AG04450 (cell line): Measurements from ENCODE around the gene HECTD4. TPM values are rescaled to one million over a fixed set of nuclear protein-coding genes. Genes with fewer than 3 reads are reported as not detected.

Experiments
- CTCF ChIA-PET: fragments of 300-600, 350-600 bp; formaldehyde crosslinking; extraction: SDS; loops from one replicate; lab custom pipeline; 2022; ENCODE audit warnings: antibody characterized with exemption, inconsistent platforms; lab: Charles Lee
- POLR2A ChIA-PET: fragments of 350-600 bp; formaldehyde crosslinking; extraction: SDS; loops from one replicate; lab custom pipeline; 2021; ENCODE audit warnings: antibody characterized with exemption, inconsistent platforms; lab: Yijun Ruan, JAX
- DNase-seq: peaks from one replicate; pipeline ENCODE4 v3.0.0-alpha.2; 2011; ENCODE audit warnings: low read depth, low spot score
- H3K27ac ChIP-seq: one replicate; pipeline ENCODE4 v1.5.1; 2012; ENCODE audit warnings: low read depth, low read length, control low read depth
- H3K27me3 ChIP-seq: one replicate; pipeline ENCODE4 v1.6.0; 2012; ENCODE audit warnings: low read length; ENCODE audit not compliant: control insufficient read depth, insufficient read depth
- H3K4me3 ChIP-seq: 2 replicates; pipeline ENCODE4 v1.5.1; 2011; ENCODE audit warnings: mild to moderate bottlenecking, low read depth, low read length, control low read depth
- H3K9me3 ChIP-seq: 2 replicates; pipeline ENCODE4 v1.5.1; 2012; ENCODE audit warnings: low read length; ENCODE audit not compliant: control insufficient read depth, insufficient read depth
- polyA plus RNA-seq: library from polyadenylated mRNA; depleted of rRNA; stranded (reverse); fragments of >200 nt; gene quantifications from 2 replicates; pipeline ENCODE4 v1.2.3, GENCODE V29; 2011
- TF ChIP-seq, protein P1 (sequence below): IDR thresholded peaks from 2 replicates; pipeline ENCODE4 v1.5.1; 2011; ENCODE audit warnings: low read depth, low read length, control low read depth, inconsistent platforms

Gene HECTD4
- polyA plus RNA-seq, 1 experiment: 8.6 TPM

DNA sequence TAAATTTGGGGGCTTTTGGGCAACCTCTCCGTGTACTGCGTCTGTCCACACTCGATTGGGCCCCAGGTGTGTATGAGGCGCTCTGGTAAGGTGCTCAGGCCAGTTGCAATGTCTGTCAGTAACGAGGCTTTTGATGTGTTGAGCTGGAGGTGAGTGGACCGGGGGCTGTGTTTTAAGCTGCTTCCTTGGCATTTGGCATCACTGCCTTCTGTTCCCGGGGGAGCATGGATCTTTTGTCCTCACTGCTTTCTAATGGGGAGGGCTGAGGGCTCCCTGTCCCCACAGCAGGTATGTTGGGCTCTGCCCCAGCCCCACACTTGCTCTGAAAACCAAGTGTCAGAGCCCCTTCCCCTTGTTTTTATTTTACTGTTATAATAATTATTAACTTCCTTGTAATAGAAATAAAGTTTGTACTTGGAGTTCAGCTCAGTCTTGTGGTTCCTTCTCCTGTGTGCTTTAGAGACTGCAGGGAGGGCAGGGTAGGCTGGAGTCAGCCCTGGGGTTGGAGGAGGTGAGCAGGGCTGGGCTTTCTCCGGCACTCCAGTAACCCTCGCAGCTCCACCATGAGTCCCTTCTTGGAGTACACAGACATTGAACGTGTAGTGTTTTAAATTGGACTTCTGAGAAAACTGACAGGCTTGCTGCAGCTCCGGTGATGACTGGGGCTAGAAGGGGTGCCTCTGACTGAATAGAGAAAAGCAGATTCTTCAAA, 228.9 kb downstream of the HECTD4 start:
- peaks cover 2% of the 10 kb centered on the region; the same call in 1 of the 2 replicates for H3K9me3 ChIP-seq
- DNase-seq: no peak
- ChIA-PET POLR2A (no interaction called here), CTCF (no interaction called here)
- no peak overlapping the region for H3K4me3 ChIP-seq
- H3K27ac ChIP-seq: no peak overlapping the region
- TF ChIP-seq, protein P1, sequence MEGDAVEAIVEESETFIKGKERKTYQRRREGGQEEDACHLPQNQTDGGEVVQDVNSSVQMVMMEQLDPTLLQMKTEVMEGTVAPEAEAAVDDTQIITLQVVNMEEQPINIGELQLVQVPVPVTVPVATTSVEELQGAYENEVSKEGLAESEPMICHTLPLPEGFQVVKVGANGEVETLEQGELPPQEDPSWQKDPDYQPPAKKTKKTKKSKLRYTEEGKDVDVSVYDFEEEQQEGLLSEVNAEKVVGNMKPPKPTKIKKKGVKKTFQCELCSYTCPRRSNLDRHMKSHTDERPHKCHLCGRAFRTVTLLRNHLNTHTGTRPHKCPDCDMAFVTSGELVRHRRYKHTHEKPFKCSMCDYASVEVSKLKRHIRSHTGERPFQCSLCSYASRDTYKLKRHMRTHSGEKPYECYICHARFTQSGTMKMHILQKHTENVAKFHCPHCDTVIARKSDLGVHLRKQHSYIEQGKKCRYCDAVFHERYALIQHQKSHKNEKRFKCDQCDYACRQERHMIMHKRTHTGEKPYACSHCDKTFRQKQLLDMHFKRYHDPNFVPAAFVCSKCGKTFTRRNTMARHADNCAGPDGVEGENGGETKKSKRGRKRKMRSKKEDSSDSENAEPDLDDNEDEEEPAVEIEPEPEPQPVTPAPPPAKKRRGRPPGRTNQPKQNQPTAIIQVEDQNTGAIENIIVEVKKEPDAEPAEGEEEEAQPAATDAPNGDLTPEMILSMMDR: no peak
- no peaks in the 10 kb centered on the region for H3K27me3 ChIP-seq

- CTCF ChIA-PET: no interaction called here
- no peak for DNase-seq
- TF ChIP-seq, protein P1: no peak
- POLR2A ChIA-PET: no interaction called here
- Histone ChIP-seq H3K27me3 (no peaks in the 10 kb centered on the region), H3K9me3 (no peaks in the 10 kb centered on the region), H3K4me3 (no peak overlapping the region), H3K27ac (no peak overlapping the region)
Measured at GRCh38 chr12:112151766-112152541, 230.3 kb downstream of the HECTD4 start.

GRCh38 chr12:112149596-112149995, 232.6 kb downstream of the HECTD4 start:
- Histone ChIP-seq H3K9me3 (no peaks in the 10 kb centered on the region), H3K4me3 (no peak overlapping the region), H3K27ac (no peak overlapping the region), H3K27me3 (no peaks in the 10 kb centered on the region)
- POLR2A ChIA-PET: no interaction called here
- CTCF ChIA-PET: interaction anchor here (0.9 kb wide), 1 partner anchor 21 kb away, joined by 3 read pairs; no protein-coding TSS in a partner anchor
- TF ChIP-seq, protein P1: no peak
- DNase-seq: no peak

DNA sequence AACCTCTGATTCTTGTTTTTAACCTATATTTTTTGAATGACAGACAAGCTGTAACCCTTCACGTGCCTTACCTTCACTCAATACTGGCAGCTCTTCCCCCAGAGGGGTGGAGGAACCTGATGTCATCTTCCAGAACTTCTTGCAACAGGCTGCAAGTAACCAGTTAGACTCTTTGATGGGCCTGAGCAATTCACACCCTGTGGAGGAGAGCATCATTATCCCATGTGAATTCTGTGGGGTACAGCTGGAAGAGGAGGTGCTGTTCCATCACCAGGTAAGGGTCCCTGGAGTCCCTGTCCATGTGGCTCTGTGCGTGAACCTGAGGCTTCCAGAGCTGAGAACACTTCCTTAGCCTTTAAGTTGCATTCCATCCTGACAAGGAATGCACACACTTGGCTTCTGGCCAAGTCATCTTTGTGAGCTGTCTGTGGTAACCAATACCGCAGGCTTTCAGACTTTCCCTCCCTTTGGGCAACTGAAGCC, 234.2 kb downstream of the HECTD4 start:
- H3K27me3 ChIP-seq: no peaks in the 10 kb centered on the region
- H3K4me3 ChIP-seq: no peak overlapping the region
- TF ChIP-seq, protein P1: no peak
- peak overlapping the region; percentile 31 for H3K27ac ChIP-seq
- POLR2A ChIA-PET: no interaction called here
- CTCF ChIA-PET: interaction anchor here (0.6 to 0.9 kb wide), 2 partner anchors 239 to 263 kb away, joined by 3 to 6 read pairs; no protein-coding TSS in a partner anchor
- H3K9me3 ChIP-seq: no peaks in the 10 kb centered on the region
- DNase-seq: peak; percentile 56
